HL-60 (cell line): Measurements from ENCODE around the gene C4orf36.

Experiments used
- GABPA ChIP-seq: IDR thresholded peaks from 2 replicates; pipeline ENCODE4 v1.6.1; 2012; ENCODE audit warnings: low read depth
- POLR2AphosphoS5 ChIP-seq: IDR thresholded peaks from 2 replicates; pipeline ENCODE4 v1.6.1; 2012; ENCODE audit warnings: low read depth
- TF ChIP-seq, protein P1 (sequence below): IDR thresholded peaks from one replicate; pipeline ENCODE4 v1.5.1; 2011; ENCODE audit warnings: low read length, control low read depth, inconsistent platforms; ENCODE audit not compliant: insufficient read depth

DNA sequence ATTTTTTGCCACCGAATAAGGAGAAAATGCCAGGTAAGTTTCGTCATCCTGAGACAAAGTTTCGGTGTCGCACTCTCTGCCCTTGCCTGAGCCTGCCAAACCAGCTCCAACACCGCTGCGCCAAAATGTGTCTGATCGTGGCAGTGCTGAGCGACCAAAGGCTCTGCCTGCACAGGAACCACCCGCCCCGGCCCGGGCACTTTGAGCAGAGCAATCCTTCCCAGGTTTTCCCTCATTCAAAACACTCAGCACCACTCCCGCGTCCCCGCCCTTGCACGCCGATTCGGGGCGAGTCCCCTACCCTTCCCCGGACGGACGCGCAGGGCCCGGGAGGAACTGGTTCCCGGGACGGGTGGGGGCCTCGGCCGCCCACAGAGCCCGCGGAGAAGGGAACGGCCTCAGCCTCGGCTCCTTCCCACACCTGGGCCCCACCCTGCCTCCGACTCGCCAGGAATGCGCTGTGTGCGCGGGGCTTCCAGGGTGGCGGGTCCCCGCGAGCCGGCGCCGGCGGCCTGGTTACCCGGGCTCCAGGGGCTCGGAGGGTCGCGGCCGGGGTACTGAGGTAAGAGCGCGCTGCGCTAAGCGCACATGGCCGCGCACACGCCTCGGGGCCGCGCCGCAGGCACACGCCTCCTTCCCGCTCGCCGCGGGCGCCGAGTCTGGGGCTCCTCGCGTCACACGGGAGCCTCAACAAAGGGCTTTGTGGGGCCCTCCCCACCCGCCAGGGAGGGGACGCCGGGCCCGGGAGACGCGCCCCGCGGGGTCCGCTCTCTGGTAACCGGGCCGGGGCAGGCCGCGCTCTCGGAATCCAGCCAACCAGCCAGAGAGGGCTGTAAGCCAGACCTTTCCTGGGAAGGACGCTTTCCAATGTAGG, at the start of gene C4orf36:
- TF ChIP-seq, protein P1, sequence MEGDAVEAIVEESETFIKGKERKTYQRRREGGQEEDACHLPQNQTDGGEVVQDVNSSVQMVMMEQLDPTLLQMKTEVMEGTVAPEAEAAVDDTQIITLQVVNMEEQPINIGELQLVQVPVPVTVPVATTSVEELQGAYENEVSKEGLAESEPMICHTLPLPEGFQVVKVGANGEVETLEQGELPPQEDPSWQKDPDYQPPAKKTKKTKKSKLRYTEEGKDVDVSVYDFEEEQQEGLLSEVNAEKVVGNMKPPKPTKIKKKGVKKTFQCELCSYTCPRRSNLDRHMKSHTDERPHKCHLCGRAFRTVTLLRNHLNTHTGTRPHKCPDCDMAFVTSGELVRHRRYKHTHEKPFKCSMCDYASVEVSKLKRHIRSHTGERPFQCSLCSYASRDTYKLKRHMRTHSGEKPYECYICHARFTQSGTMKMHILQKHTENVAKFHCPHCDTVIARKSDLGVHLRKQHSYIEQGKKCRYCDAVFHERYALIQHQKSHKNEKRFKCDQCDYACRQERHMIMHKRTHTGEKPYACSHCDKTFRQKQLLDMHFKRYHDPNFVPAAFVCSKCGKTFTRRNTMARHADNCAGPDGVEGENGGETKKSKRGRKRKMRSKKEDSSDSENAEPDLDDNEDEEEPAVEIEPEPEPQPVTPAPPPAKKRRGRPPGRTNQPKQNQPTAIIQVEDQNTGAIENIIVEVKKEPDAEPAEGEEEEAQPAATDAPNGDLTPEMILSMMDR = no peak
- TF ChIP-seq GABPA (no peak), POLR2AphosphoS5 (no peak)
